ENCODE results near the gene CDK18. TPM values are rescaled to one million over a fixed set of nuclear protein-coding genes. Genes with fewer than 3 reads are reported as not detected.

The CDK18 gene
- total and polyA plus RNA-seq, 9 of the 15 experiments (the other 6 are each of a cell fraction or from before 2014, with no cell fraction given), result 0.05 to 0.69 (median 0.17) TPM; not detected in 2

GRCh38 chr1:205458777-205459566 lies 45.5 kb upstream of the CDK18 start:
- no TSS peak for BruUV-seq (replicated peaks)
- Histone ChIP-seq H3K27ac (ENCODE audit: extremely low read depth, low read depth, low read length) (no peak overlapping the region), H3K4me3 (no peak overlapping the region), H2AFZ (ENCODE audit: low read depth, low read length) (no peak overlapping the region), H3K9ac (ENCODE audit: insufficient read depth in 1 of 2, low read depth in 2 of 2, low read length in 2 of 2) (no peak overlapping the region), H3K4me2 (ENCODE audit: insufficient read depth, low read length) (no peak overlapping the region), H3K36me3 (ENCODE audit: control insufficient read depth, insufficient read depth, low read length) (no peaks in the 10 kb centered on the region), H3K4me1 (replicated peaks in 1 of 2; ENCODE audit: control insufficient read depth in 2 of 2, insufficient read depth in 2 of 2, low read length in 2 of 2) (peaks cover 0 to 16% of the 10 kb centered on the region in 2 experiments; a peak in 3 of 5 replicates), H3K27me3 (ENCODE audit: control insufficient read depth in 2 of 2, insufficient read depth in 2 of 2, low read length in 2 of 2) (peaks cover 45 to 68% of the 10 kb centered on the region in 2 experiments), H3K9me1 (ENCODE audit: control insufficient read depth, insufficient read depth, low read length) (no peaks in the 10 kb centered on the region), H3K79me2 (ENCODE audit: control insufficient read depth, insufficient read depth, low read length) (no peaks in the 10 kb centered on the region), H3K9me3 (replicated peaks; ENCODE audit: control insufficient read depth, insufficient read depth, low read depth, low read length) (no peaks in the 10 kb centered on the region), H4K20me1 (replicated peaks; ENCODE audit: control insufficient read depth, insufficient read depth, low read length) (peaks cover 5% of the 10 kb centered on the region; the same call in 1 of the 2 replicates)
- in situ Hi-C loops (cut with MboI) (no loop called here), intact Hi-C loops (cut with micrococcal nuclease) (no loop called here)
- ATAC-seq (peak; percentile 87), FAIRE-seq (peak; percentile 82), DNase-seq (ENCODE audit: extremely low read depth in 1 of 4, low spot score in 3 of 4) (peak; percentile 58 to 65 (median 60))
- ChIA-PET CTCF (ENCODE audit: low intra/inter-chr PET ratio) (no interaction called here), POLR2A (interaction anchor here (1.1 to 1.2 kb wide), 2 partner anchors 9 to 15 kb away, joined by 3 to 4 read pairs; no protein-coding TSS in a partner anchor)
- 2% methylated on average over 6 of the region's 6 CpGs for WGBS (ENCODE audit: insufficient coverage, low coverage, missing lambda C conversion rate)
- TF ChIP-seq ZNF511 (CRISPR knock-in tag; IDR thresholded peaks at IDR 0.05), result 0 out of 2 replicates have a peak, but pooled peaks have one; percentile 62
- TF ChIP-seq ZBTB40 (IDR thresholded peaks at IDR 0.05), result 0 out of 2 replicates have a peak, but pooled peaks have one; percentile 14
- TF ChIP-seq ZBTB40 (CRISPR knock-in tag; IDR thresholded peaks at IDR 0.05), result no peak
- no peak for TF ChIP-seq ZNF174 (CRISPR knock-in tag; IDR thresholded peaks at IDR 0.05)
- TF ChIP-seq E2F5 (CRISPR knock-in tag; IDR thresholded peaks at IDR 0.05), result peak; percentile 76; the same call in 1 of the 2 replicates
- TF ChIP-seq ELK3 (CRISPR knock-in tag; IDR thresholded peaks at IDR 0.05), result no peak
- peak; percentile 36; the same call in 1 of the 2 replicates for TF ChIP-seq ZNF232 (CRISPR knock-in tag; IDR thresholded peaks at IDR 0.05)
